Lung (tissue), 12 donors: ENCODE data around the gene SMARCA2. TPM values are rescaled to one million over a fixed set of nuclear protein-coding genes. Genes with fewer than 3 reads are reported as not detected.

Source experiments
- ATAC-seq: fragments of 200-7000 bp; cut with Tn5 transposase; one replicate; pipeline ENCODE4 v1.9.1; 2020; ENCODE audit warnings: moderate number of reproducible peaks; ENCODE audit not compliant: insufficient read depth, low FRiP score
- DNase-seq, 3 donors: peaks; one replicate each; pipeline ENCODE4 v3.0.0-alpha.2; 2013 to 2017
- H3K27ac ChIP-seq, 2 donors: one replicate each; pipeline ENCODE4 v1.5.1; 2013; ENCODE audit warnings: mild to moderate bottlenecking in 2 of 2, moderate library complexity in 2 of 2, control low read depth in 1 of 2, inconsistent platforms in 1 of 2, low read depth in 1 of 2, low read length in 1 of 2
- H3K27me3 ChIP-seq, 3 donors: one replicate each; pipeline ENCODE4 v1.5.1; 2013; ENCODE audit warnings: low read length in 2 of 3; ENCODE audit not compliant: control insufficient read depth in 3 of 3, insufficient read depth in 3 of 3
- H3K36me3 ChIP-seq, 4 donors: one replicate each; pipeline ENCODE4 v1.5.1; 2013; ENCODE audit warnings: low read length in 4 of 4, mild to moderate bottlenecking in 1 of 4, moderate library complexity in 1 of 4; ENCODE audit not compliant: control insufficient read depth in 4 of 4, insufficient read depth in 4 of 4
- H3K4me1 ChIP-seq, 5 donors: one replicate each; pipeline ENCODE4 v1.5.1; 2013; ENCODE audit warnings: low read length in 5 of 5, mild to moderate bottlenecking in 2 of 5, moderate library complexity in 1 of 5; ENCODE audit not compliant: control insufficient read depth in 5 of 5, insufficient read depth in 5 of 5
- H3K4me3 ChIP-seq: one replicate; pipeline ENCODE4 v1.5.1; 2013; ENCODE audit warnings: mild to moderate bottlenecking, control low read depth, moderate library complexity
- H3K9ac ChIP-seq, 2 donors: one replicate each; pipeline ENCODE4 v1.5.1; 2013; ENCODE audit warnings: low read length in 2 of 2, control low read depth in 1 of 2; ENCODE audit not compliant: insufficient read depth in 1 of 2
- H3K9me3 ChIP-seq, 4 donors: one replicate each; pipeline ENCODE4 v1.5.1; 2013; ENCODE audit warnings: low read length in 3 of 4, mild to moderate bottlenecking in 1 of 4, moderate library complexity in 1 of 4; ENCODE audit not compliant: control insufficient read depth in 4 of 4, insufficient read depth in 3 of 4
- WGBS, 2 donors: extraction: QIAGEN DNeasy Blood & Tissue Kit; methylation state at CpG; one replicate each; pipeline ENCODE4 v1.1.7; 2013; 5-methylcytosine and 5-hydroxymethylcytosine counted together
- polyA plus RNA-seq, 2 donors: library from polyadenylated mRNA; stranded (reverse); fragments of 200-250 nt; gene quantifications; one replicate each; pipeline ENCODE4 v1.2.1, GENCODE V29; 2013
- total RNA-seq, 2 donors: library from RNA; depleted of rRNA in 1 of 2; stranded (reverse); fragments of >200 nt in 1 of 2; gene quantifications; one replicate each; pipeline ENCODE4 v1.2.1, GENCODE V29; 2014 to 2021
- TF ChIP-seq, protein P1 (sequence below): IDR thresholded peaks from 2 replicates; pipeline ENCODE4 v1.5.1; 2012; ENCODE audit warnings: mild to moderate bottlenecking; ENCODE audit errors: control extremely low read depth, extremely low read depth
- donor health status: control.
- donor health status: control.
- donor health status: Bipolar disorder and iron deficiency.
- donor health status: healthy.
- donor health status: DM: yes; HTN: yes; CAD: no.

SMARCA2 gene
- total and polyA plus RNA-seq, 4 donors, result 30.0 to 196 (median 80.2) TPM

DNA sequence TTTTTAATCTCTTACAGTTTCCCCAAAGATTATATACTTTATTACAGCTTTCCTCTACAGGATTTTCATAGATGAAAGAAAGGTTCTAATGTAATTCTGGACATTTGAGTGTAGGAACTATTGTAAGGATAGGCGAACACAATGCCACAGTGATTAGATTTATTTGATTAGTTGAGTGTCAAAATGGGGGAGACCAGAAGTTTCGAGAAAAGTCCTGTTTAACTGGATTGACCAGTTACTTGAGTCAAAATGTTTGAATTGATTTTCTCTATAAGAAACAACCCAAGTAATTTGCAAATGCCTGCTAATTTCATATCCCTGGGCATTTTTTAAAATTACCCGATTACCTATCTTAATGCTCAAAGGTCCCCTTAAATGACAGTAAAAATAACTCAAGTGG, 50.6 kb downstream of the SMARCA2 start:
- H3K9me3 ChIP-seq, result no peaks in the 10 kb centered on the region
- H3K4me1 ChIP-seq, result peaks cover 0 to 19% (median 1%) of the 10 kb centered on the region in 5 donors
- TF ChIP-seq, protein P1, sequence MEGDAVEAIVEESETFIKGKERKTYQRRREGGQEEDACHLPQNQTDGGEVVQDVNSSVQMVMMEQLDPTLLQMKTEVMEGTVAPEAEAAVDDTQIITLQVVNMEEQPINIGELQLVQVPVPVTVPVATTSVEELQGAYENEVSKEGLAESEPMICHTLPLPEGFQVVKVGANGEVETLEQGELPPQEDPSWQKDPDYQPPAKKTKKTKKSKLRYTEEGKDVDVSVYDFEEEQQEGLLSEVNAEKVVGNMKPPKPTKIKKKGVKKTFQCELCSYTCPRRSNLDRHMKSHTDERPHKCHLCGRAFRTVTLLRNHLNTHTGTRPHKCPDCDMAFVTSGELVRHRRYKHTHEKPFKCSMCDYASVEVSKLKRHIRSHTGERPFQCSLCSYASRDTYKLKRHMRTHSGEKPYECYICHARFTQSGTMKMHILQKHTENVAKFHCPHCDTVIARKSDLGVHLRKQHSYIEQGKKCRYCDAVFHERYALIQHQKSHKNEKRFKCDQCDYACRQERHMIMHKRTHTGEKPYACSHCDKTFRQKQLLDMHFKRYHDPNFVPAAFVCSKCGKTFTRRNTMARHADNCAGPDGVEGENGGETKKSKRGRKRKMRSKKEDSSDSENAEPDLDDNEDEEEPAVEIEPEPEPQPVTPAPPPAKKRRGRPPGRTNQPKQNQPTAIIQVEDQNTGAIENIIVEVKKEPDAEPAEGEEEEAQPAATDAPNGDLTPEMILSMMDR, result no peak
- no peak overlapping the region for H3K27ac ChIP-seq
- WGBS, 2 donors, result 73 to 86% methylated on average over 3 of the region's 3 CpGs
- no peaks in the 10 kb centered on the region for H3K27me3 ChIP-seq
- H3K36me3 ChIP-seq, result peaks cover 3 to 44% (median 25%) of the 10 kb centered on the region in 4 donors
- ATAC-seq (no peak), DNase-seq (peak in 2 of 3 donors; percentile 38 to 57)
- no peak overlapping the region for H3K9ac ChIP-seq
- H3K4me3 ChIP-seq, result no peak overlapping the region

DNA sequence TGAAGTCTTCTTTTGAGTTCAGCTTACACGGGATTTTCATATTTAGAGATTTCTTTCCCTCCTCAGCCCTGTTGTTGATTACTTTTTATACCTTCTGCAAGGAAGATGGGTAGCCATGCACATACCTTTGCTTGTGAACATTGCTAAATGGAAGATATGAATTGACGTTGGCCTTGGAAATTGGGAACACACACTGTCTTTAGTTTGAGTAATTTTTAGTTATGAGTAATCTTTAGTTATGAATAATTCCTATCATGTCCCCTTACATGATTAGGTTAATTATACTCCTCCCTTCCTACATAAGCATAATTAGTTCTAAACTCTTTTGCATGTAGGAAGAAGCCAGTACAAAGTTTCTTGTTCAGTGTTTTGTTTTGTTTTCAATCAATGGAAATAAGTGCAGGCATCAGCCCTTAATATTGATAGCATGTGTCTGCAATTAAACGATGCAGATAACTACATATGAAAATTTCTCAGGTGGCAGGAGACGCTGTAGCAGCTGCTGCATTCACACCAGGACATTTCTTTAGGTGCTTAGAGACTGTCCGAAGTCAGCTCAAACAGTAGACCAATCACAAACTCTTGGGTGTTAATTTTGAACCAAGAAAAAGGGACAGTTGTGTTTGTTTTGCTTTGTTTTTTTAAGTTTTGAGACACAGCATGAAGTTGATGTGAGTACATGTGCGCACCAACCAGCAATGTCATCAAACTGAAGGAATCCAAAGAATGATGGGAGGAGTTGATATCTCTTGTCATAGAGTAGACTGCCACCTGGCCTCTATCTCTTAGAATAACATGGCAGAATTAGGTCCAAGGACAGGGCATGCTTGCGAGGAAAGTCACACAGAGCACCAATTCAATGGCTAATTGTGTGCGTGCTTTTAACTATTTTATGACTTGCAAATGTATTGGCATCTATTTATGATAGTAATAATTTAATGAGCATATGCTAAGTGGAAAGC, 51.4 kb downstream of the SMARCA2 start:
- ATAC-seq, result no peak
- TF ChIP-seq, protein P1, result no peak

DNA sequence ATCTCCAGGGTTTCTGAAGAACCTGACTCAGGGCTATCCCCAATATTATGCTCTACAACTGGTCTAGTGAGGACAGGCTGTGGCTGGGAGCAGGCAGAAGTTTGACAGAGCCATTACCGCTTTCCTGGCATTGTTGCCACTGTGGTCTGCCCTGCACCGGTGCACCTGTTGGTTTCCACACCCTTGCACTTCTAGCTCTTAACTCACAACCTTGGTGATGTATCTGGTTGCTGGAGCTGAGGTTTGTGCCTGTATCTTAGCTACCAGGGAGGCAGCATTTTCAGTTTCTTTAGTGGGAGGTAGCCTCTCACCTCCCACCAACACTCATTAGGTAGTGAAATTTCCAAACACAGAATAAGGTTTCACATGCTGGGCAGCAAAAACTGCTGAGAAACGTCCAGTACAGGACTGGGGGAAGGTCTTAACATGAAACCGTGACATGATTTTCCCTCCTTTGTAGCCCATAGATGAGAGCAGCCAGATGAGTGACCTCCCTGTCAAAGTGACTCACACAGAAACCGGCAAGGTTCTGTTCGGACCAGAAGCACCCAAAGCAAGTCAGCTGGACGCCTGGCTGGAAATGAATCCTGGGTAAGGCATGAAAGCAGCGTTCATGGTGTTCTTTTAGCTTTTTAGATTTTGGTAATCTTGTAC, 57.7 kb downstream of the SMARCA2 start:
- H3K4me3 ChIP-seq, result no peak overlapping the region
- H3K27ac ChIP-seq, result no peak overlapping the region
- no peaks in the 10 kb centered on the region for H3K9me3 ChIP-seq
- WGBS, 2 donors, result 91 to 94% methylated on average over 8 of the region's 8 CpGs
- no peaks in the 10 kb centered on the region for H3K27me3 ChIP-seq
- DNase-seq, result no peak
- ATAC-seq, result no peak
- H3K4me1 ChIP-seq, result no peaks in the 10 kb centered on the region
- TF ChIP-seq, protein P1, result no peak
- peaks cover 31 to 51% (median 42%) of the 10 kb centered on the region in 4 donors for H3K36me3 ChIP-seq
- H3K9ac ChIP-seq, result no peak overlapping the region

More for the DNA sequence above, 51.4 kb downstream of the SMARCA2 start:
- 79 to 85% methylated on average over 8 of the region's 8 CpGs for WGBS, 2 donors
- Histone ChIP-seq H3K27ac (no peak overlapping the region), H3K4me3 (no peak overlapping the region), H3K36me3 (peaks cover 2 to 43% (median 21%) of the 10 kb centered on the region in 4 donors), H3K4me1 (peaks cover 0 to 18% (median 0%) of the 10 kb centered on the region in 5 donors), H3K9ac (no peak overlapping the region), H3K9me3 (no peaks in the 10 kb centered on the region), H3K27me3 (no peaks in the 10 kb centered on the region)
- peak in 1 of 3 donors; percentile 36 for DNase-seq
